Gastrocnemius medialis (tissue), 4 donors: ENCODE measurements around the gene CD3E.

Experiments
- POLR2A ChIP-seq, 2 donors: fragments of 450-650 bp; IDR thresholded peaks; one replicate each; pipeline ENCODE4 v1.6.1; 2017; ENCODE audit warnings: antibody characterized with exemption in 2 of 2, mild to moderate bottlenecking in 2 of 2, moderate library complexity in 2 of 2
- TF ChIP-seq, protein P1 (sequence below), 5 experiments: fragments of 450-650 bp in 3 of 5; fragments of 200-600 bp in 2 of 5; sonication (generic) in 2 of 5; IDR thresholded peaks in 4 of 5; conservative IDR thresholded peaks in 1 of 5; 1 replicate in 4 of 5; 2 replicates in 1 of 5; pipeline ENCODE4 v1.5.1; 2016 to 2019; ENCODE audit warnings: antibody characterized with exemption in 5 of 5, mild to moderate bottlenecking in 3 of 5, moderate library complexity in 3 of 5

DNA sequence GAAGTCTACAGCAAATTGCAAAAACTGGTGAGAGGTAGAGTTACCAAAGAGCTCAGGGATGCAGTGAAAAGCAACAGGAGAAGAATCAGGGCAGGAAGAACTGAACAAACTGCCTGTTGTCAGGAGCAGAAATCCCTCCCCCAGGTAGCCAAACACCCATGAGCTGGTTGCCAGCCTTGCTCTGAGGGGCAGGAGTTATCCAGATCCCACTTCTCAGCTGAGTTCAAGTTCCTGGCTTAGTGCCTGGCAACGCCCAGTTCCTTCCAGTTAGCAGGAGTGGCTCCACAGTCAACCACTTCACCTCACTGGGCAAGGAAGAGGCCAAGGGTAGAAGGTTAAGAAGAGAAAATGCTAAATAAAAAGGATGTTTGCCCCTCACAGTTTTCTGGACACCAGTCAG lies 38.6 kb upstream of the CD3E start:
- TF ChIP-seq, protein P1, sequence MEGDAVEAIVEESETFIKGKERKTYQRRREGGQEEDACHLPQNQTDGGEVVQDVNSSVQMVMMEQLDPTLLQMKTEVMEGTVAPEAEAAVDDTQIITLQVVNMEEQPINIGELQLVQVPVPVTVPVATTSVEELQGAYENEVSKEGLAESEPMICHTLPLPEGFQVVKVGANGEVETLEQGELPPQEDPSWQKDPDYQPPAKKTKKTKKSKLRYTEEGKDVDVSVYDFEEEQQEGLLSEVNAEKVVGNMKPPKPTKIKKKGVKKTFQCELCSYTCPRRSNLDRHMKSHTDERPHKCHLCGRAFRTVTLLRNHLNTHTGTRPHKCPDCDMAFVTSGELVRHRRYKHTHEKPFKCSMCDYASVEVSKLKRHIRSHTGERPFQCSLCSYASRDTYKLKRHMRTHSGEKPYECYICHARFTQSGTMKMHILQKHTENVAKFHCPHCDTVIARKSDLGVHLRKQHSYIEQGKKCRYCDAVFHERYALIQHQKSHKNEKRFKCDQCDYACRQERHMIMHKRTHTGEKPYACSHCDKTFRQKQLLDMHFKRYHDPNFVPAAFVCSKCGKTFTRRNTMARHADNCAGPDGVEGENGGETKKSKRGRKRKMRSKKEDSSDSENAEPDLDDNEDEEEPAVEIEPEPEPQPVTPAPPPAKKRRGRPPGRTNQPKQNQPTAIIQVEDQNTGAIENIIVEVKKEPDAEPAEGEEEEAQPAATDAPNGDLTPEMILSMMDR (IDR thresholded peaks at IDR 0.05 in 4 of 5, conservative IDR thresholded peaks at IDR 0.05 in 1 of 5): no peak
- no peak for TF ChIP-seq POLR2A (IDR thresholded peaks at IDR 0.05)
